Parathyroid adenoma (tissue), 2 donors: ENCODE results near the gene RGS16.

Experiments
- H2AFZ ChIP-seq: fragments of 300-600 bp; sonication (generic); one replicate; pipeline ENCODE4 v1.7.0; 2017; ENCODE audit warnings: antibody characterized with exemption, mild to moderate bottlenecking
- H3K27ac ChIP-seq: fragments of 300-600 bp; sonication (generic); one replicate; pipeline ENCODE4 v1.7.0; 2017
- H3K27me3 ChIP-seq: fragments of 300-600 bp; sonication (generic); one replicate; pipeline ENCODE4 v1.7.0; 2017; ENCODE audit warnings: low read length; ENCODE audit not compliant: control insufficient read depth, insufficient read depth
- H3K36me3 ChIP-seq: fragments of 300-600 bp; sonication (generic); one replicate; pipeline ENCODE4 v1.7.0; 2017; ENCODE audit warnings: low read length; ENCODE audit not compliant: control insufficient read depth, insufficient read depth
- H3K4me1 ChIP-seq: fragments of 300-600 bp; sonication (generic); one replicate; pipeline ENCODE4 v1.7.0; 2017; ENCODE audit warnings: control low read depth
- H3K4me2 ChIP-seq: fragments of 300-600 bp; sonication (generic); one replicate; pipeline ENCODE4 v1.7.0; 2017; ENCODE audit warnings: low read length
- H3K4me3 ChIP-seq: fragments of 300-600 bp; sonication (generic); one replicate; pipeline ENCODE4 v1.7.0; 2017; ENCODE audit warnings: low read depth, low read length
- H3K79me2 ChIP-seq: fragments of 300-600 bp; sonication (generic); one replicate; pipeline ENCODE4 v1.7.0; 2017; ENCODE audit warnings: control low read depth
- H3K9ac ChIP-seq: fragments of 300-600 bp; sonication (generic); one replicate; pipeline ENCODE4 v1.7.0; 2017; ENCODE audit warnings: mild to moderate bottlenecking
- H3K9me3 ChIP-seq: fragments of 300-600 bp; sonication (generic); one replicate; pipeline ENCODE4 v1.7.0; 2017; ENCODE audit warnings: low read length; ENCODE audit not compliant: control insufficient read depth
- TF ChIP-seq, protein P1 (sequence below): fragments of 300-600 bp; sonication (generic); IDR thresholded peaks from one replicate; pipeline ENCODE4 v1.7.0; 2017; ENCODE audit warnings: antibody characterized with exemption, mild to moderate bottlenecking
- donor health status: primary hyperparathyroidism.

The RGS16 gene

DNA sequence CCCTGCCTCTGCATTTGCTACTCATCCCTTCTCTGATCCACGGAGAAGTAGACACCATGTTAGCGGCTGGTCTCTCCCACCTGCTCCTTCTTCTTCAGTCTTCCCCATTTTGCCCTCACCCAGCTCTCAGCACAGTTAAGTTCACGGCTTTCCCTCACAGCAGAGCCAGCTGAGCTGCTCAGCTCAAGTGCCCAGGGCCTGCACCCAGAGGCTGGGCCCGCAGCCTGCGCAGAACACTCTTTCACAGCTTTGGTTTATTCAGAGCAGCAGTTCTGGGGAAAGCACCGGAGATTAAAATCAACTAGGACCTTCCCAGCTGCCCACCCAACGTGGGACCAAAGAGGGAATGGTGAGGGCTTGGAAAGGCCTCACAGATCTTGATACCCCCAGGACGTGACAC is 38.3 kb upstream of the RGS16 start:
- Histone ChIP-seq H3K4me3 (no peak overlapping the region), H3K4me2 (no peak overlapping the region), H3K27me3 (no peaks in the 10 kb centered on the region), H3K36me3 (no peaks in the 10 kb centered on the region), H3K79me2 (no peaks in the 10 kb centered on the region), H2AFZ (no peak overlapping the region), H3K9me3 (no peaks in the 10 kb centered on the region), H3K27ac (no peak overlapping the region), H3K9ac (no peak overlapping the region), H3K4me1 (no peaks in the 10 kb centered on the region)
- TF ChIP-seq, protein P1, sequence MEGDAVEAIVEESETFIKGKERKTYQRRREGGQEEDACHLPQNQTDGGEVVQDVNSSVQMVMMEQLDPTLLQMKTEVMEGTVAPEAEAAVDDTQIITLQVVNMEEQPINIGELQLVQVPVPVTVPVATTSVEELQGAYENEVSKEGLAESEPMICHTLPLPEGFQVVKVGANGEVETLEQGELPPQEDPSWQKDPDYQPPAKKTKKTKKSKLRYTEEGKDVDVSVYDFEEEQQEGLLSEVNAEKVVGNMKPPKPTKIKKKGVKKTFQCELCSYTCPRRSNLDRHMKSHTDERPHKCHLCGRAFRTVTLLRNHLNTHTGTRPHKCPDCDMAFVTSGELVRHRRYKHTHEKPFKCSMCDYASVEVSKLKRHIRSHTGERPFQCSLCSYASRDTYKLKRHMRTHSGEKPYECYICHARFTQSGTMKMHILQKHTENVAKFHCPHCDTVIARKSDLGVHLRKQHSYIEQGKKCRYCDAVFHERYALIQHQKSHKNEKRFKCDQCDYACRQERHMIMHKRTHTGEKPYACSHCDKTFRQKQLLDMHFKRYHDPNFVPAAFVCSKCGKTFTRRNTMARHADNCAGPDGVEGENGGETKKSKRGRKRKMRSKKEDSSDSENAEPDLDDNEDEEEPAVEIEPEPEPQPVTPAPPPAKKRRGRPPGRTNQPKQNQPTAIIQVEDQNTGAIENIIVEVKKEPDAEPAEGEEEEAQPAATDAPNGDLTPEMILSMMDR: no peak

DNA sequence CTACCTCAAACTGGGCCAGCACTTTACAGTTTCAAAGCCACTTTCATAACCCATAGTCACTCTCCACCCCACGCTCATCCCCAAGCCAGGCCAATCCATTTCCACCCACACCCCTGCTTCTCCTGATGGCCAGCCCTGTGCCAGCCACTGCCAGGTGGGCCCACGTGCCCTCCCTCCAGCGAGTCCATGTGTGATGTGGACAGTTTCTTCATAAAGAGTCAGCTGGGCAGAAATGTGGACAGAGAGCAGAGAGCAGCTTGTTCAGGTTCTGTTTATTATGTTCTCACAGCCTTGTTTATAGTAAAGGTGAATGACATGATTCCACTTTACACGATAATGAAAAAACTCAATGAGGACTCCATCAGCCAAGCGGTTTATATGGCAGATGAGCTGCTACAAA is 37.4 kb upstream of the RGS16 start:
- no peak overlapping the region for H3K4me3 ChIP-seq
- H3K9ac ChIP-seq: no peak overlapping the region
- no peak overlapping the region for H3K27ac ChIP-seq
- H3K27me3 ChIP-seq: no peaks in the 10 kb centered on the region
- TF ChIP-seq, protein P1: no peak
- H3K4me2 ChIP-seq: no peak overlapping the region
- H3K4me1 ChIP-seq: no peaks in the 10 kb centered on the region
- H2AFZ ChIP-seq: no peak overlapping the region
- H3K9me3 ChIP-seq: no peaks in the 10 kb centered on the region
- no peaks in the 10 kb centered on the region for H3K36me3 ChIP-seq
- no peaks in the 10 kb centered on the region for H3K79me2 ChIP-seq

DNA sequence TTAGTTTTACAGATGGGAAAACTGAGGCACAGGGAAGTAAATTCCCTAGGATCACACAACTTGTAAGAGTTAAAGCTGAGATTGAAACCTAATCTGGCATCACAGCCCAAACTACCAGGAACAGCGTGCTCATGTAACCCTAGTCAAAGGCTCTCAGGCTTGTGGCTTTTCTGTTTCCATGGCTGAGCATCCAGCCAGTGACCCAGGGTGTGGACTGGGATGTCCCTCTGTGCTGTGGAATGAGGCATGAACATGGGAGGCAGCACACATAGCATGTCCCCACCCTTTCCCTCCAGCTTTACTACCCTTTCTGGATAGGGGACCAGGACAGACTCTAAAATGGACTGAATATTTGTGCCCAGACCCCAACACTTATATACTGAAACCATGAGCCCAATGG is 35.1 kb upstream of the RGS16 start:
- no peaks in the 10 kb centered on the region for H3K36me3 ChIP-seq
- no peaks in the 10 kb centered on the region for H3K79me2 ChIP-seq
- no peak overlapping the region for H3K4me3 ChIP-seq
- no peak overlapping the region for H3K27ac ChIP-seq
- TF ChIP-seq, protein P1: no peak
- H3K9ac ChIP-seq: no peak overlapping the region
- H3K27me3 ChIP-seq: no peaks in the 10 kb centered on the region
- H2AFZ ChIP-seq: no peak overlapping the region
- no peak overlapping the region for H3K4me2 ChIP-seq
- H3K4me1 ChIP-seq: no peaks in the 10 kb centered on the region
- no peaks in the 10 kb centered on the region for H3K9me3 ChIP-seq

DNA sequence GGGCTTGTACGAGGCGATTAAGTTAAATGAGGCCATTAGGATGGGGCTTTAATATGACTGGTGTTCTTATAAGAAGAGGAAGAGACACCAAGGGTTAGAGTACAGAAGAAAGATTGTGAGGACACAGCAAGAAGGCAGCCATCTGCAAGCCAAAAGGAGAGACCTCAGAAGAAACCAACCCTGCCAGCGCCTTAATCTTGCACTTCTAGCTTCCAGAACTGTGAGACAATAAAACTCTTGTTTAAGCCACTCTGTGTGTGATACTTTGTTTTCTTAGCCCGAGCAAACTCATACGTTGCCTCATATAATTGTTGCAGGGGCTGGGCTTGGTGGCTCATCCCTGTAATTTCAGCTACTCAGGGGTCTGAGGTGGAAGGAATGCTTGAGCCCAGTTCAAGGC is 33.6 kb upstream of the RGS16 start:
- TF ChIP-seq, protein P1: no peak

DNA sequence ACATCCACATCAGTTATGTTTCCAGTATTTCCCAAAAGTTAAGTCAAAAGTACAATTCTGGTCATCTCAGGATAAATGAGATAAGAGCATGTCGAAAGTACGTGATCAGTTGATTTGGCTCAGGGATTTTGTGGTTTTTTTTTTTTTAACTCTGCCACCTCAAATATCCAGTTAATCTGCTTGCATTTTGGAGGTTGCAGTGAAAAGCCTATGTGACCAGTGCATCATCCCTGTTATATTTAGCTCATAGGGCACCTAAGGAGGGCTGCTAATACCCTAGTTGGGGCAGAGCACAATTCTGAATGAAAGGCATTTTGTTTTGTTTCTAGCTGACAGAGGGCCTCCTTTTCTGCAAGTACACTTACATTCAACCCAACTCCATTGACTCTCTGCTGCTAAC is 31.7 kb upstream of the RGS16 start:
- Histone ChIP-seq H3K27ac (no peak overlapping the region), H2AFZ (no peak overlapping the region), H3K9me3 (no peaks in the 10 kb centered on the region), H3K4me1 (no peaks in the 10 kb centered on the region), H3K4me2 (no peak overlapping the region), H3K27me3 (no peaks in the 10 kb centered on the region), H3K9ac (no peak overlapping the region), H3K79me2 (no peaks in the 10 kb centered on the region), H3K4me3 (no peak overlapping the region), H3K36me3 (no peaks in the 10 kb centered on the region)
- TF ChIP-seq, protein P1: no peak

More for the DNA sequence above, 33.6 kb upstream of the RGS16 start:
- Histone ChIP-seq H3K4me1 (no peaks in the 10 kb centered on the region), H3K79me2 (no peaks in the 10 kb centered on the region), H3K4me3 (no peak overlapping the region), H3K36me3 (no peaks in the 10 kb centered on the region), H2AFZ (no peak overlapping the region), H3K27ac (no peak overlapping the region), H3K4me2 (no peak overlapping the region), H3K9me3 (no peaks in the 10 kb centered on the region), H3K9ac (no peak overlapping the region), H3K27me3 (no peaks in the 10 kb centered on the region)
